HG02678 (cell line): ENCODE measurements around the gene KRTAP4-7.
"Not testable (repeated sequence)": the region's sequence is repeated elsewhere in the genome, so short reads cannot be mapped to it uniquely, and the experiment has no call there.

ENCODE experiments used
- ATAC-seq: cut with Tn5 transposase; IDR thresholded peaks from one replicate; pipeline ENCODE4 v1.9.1; 2021; ENCODE audit warnings: mild to moderate bottlenecking, moderate library complexity; ENCODE audit not compliant: unreplicated experiment

KRTAP4-7 gene

DNA sequence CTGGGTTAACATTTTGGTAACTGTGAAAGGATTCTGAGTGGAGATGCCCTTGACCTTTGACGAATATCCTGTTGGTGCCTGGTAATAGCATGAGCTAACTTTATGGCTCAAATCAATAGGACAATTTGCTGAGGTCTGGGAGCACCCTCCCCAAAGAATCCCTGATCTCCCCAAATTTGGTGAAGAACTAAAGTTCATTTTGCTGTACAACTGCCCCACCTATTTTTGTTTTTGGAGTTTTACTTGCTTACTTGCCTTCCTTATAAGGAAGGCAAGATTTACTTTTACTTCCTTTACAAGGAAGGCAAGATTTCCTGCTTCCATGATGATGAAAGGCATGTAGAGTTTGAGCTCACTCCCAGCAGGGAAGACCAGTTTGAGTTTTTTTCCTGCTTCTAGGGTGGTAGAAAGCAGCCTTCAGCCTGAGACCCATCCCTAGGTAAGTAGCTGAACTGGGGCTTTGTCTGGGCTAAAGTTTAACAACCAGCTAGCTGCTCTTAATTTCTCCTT, 24.0 kb downstream of the KRTAP4-7 start:
- no peak for ATAC-seq

DNA sequence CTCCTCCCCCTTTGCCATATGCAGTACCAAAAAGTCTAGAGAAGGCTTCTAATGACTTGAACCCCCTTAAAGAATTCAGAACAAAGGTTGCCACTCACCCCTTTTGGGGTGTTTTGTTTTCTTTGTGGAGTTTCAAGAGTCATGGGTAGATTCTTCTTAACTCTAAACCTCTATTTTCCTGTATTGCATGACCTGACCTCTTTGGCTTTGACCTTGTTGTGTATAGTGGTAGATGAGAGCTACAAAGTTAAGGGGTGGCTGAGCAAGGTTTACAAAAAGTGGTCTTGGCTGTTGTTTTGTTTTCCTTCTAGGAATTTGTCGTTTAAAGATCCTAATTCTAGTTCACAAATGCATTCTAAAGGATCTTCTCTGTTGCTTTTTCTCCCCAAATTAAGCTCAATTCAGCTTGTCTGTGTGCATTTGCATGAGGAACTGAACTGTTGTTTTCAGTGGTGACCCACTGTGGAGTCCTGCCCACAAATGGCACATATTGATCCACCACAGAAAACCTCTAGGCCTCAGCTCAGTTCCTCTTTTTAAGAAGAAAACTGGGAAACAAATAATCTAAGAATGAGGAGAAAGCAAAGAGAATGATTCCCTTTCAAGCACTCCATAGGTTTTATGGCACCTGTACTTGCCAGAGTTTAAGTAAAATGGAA, 24.9 kb downstream of the KRTAP4-7 start:
- ATAC-seq: not testable (repeated sequence)

DNA sequence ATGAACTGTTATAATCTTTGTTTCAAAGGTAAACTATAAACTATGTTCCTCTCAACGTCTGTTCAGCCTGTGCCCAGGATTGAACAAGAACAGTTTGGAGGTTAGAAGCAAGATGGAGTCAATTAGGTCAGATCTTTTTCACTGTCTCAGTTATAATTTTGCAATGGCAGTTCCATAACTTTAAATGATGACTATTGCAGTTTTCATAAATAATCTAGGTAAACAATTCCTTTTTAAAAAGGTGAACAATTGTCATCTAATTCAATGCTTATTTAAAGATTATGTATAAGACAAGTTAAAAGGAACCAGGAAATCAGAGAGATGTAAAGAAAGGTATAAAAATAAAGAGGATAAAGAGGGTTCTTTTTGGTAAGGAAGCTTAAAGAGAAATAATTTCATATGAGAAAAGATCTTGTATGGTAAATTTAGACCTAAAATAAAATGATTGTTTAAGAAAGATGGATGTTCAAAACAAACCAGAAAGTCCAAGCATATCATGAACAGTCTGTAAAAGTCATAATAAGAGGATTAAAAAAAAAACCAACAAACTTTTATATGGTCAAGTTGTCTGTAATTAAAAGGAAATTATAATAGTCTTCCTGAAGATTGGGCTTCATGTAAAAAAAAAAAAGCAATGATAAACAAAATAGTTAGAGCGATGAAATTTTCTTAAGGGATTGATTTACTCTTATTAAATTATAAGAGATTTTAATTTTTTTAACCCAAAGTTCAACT, 27.4 kb downstream of the KRTAP4-7 start:
- no peak for ATAC-seq

DNA sequence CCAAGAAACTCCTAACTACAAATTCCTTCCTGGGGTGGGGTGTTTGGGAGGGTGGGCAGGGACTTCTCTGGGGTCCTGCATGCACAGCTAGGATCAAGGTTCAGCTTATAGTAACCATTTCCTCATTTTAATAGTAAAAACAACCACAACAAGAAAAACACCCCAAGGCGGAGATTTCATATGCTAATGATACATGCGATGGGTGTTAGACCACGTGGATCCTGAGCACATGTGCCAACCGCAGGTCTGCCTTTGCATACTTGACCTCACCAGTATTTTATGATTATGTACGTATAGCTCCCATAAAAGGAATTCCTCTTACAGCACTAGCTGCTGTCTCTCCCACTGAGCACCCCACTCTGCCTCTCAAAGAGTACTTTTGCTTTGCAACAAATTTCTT, 32.3 kb downstream of the KRTAP4-7 start:
- no peak for ATAC-seq

DNA sequence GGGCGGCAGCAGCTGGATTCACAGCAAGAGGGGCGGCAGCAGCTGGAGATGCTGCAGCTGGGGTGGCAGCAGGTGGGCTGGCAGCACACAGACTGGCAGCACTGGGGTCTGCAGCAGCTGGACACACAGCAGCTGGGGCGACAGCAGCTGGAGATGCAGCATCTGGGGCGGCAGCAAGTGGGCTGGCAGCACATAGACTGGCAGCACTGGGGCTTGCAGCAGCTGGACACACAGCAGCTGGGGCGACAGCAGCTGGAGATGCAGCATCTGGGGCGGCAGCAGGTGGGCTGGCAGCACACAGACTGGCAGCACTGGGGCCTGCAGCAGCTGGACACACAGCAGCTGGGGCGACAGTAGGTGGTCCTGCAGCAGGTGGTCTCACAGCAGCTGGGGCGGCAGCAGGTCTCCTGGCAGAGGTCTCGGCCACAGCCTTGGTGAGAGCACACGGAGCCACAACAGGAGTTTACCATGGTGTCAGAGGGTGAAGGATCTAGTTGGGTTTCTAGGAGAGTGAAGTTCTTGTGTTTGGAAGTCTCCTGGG, 34.0 kb downstream of the KRTAP4-7 start, which contains the start of gene KRTAP4-11:
Gene KRTAP4-11 (minus strand): TSS at position 528 of the 541 bp plus-strand sequence. CDS start 58 bp downstream, at position 470.
- not testable (repeated sequence) for ATAC-seq

DNA sequence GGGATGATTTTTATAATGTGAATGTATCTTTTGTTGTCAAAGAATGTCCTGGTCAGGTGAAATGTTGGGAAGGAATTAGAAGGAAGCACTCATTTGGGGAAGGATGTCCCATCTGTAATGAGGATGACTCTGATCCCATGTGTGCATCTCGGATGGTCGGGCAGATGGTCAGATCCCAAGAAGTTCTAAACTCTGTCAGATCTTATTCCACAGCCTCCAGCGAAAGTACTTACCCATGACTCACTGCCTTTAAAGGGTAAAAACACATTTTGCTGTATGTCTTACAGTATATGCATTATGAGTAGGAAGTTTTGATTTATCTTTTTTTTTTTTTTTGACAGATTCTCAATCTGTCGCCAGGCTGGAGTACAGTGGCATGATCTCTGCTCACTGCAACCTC, 34.8 kb downstream of the KRTAP4-7 start:
- no peak for ATAC-seq

DNA sequence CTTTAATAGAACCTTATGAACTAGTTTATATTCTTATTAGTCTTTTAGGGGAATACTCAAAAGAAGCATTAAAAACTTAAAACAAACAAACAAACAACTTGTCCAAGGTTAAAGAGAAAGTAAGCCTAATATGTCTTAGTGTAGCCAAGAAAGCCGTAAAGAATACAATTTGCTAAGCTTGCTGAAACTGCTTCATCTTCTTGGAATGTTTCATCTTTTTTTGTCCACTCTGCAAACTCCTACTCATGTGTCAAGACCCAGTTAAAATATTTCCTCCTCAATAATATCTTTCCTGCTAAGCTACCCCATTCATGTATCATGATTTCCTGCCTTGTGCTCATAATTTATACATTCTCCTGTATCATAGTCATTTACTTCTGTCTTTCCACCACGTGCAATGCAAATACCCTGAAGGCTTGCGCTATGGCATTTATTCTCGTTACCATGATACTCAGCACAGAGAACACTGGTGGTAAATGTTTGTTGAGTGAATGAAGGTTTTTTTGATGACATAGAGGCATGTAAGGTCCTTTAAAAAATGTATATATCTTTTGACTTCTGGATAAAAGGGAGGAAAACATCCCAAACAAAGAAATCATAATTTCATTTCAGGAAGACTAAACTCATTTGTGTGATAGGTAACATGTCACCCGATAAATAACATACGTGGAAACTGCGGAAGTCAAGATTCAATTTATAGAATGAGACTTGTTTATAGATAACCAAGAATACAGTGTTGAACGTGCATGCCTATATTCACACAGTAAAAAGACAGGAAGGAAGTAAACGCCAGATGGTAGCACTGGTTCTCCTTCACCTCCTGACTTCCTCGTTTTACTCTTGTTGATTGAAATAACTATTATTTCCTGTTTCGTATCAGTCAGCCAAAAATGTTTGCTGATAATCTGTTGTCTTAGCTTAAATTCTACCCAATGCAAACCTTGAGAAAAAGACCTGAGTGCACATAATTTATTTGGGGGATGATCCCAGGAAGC, 36.0 kb downstream of the KRTAP4-7 start:
- ATAC-seq: not testable (repeated sequence)

DNA sequence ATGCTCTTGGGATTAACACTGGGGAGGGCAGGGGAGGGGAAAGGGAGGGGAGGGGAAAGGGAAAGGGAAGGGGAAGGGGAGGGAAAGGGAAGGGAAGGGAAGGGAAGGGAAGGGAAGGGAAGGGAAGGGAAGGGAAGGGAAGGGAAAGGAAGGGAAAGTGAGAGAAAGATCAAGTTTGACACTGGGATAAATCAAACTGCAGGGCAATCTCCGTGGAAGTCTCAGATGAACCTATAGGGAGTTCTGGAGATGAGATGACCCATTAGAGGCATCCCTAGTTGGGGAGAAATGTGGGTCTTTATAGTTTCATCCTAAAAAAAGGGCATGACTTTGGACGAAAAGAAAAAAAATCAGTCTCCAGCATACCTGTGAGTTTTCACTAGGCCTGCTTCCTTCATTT, 37.8 kb downstream of the KRTAP4-7 start:
- ATAC-seq: no peak

DNA sequence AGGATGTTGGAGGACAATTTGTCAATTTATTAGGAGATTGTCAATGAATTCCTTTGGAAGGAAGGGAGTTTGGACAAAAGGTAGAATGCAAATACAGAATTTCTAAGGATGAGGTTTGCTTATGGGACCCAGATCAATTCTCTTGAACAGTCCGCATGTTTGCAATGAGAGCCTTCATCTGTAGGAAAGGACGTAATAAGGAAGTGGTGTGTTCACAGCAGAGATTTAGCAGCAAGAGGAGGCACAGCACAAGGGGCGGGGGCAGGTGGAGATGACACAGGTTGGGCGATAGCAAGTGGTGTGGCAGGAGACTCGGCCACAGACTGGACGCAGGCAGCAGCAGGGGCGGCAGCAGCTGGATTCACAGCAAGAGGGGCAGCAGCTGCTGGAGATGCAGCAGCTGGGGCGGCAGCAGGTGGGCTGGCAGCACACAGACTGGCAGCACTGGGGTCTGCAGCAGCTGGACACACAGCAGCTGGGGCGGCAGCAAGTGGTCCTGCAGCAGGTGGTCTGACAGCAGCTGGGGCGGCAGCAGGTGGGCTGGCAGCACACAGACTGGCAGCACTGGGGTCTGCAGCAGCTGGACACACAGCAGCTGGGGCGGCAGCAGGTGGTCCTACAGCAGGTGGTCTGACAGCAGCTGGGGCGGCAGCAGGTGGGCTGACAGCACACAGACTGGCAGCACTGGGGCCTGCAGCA, 39.5 kb downstream of the KRTAP4-7 start:
- ATAC-seq: not testable (repeated sequence)

DNA sequence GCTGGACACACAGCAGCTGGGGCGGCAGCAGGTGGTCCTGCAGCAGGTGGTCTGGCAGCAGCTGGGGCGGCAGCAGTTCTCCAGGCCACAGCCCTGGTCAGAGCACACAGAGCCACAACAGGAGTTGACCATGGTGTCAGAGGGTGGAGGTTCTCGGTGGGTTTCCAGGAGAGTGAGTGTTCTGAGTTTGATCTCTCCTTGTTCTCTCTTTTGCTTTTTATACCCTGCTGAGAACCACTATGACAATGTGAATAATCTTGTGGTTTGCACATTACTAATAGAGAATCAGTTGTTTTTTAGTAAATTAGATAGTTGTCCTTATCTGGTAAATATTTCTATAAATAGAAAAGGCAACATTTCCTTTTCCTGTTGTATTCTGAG, 40.0 kb downstream of the KRTAP4-7 start, which contains the start of gene KRTAP4-12:
Gene KRTAP4-12 (minus strand): TSS at position 192 of the 381 bp plus-strand sequence. CDS start 60 bp downstream, at position 132.
- ATAC-seq: not testable (repeated sequence)

DNA sequence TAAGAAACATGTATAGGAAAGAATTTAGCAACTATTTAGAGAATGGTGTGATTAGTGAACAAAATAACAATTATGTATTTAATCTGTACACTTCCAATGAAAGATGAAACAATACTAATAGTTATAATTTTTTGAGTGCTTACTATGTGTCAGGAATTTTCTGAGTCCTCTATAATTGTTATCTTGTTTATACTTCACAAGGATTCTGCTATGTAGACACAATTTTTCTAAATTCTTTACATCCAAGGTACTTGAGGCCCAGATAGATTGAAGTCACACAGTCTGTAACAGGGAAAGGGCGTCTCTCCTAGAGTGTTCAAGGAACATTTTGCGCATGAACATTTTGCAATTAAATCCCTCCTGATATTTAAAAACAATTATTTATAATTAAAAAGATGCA, 41.1 kb downstream of the KRTAP4-7 start:
- ATAC-seq: no peak

DNA sequence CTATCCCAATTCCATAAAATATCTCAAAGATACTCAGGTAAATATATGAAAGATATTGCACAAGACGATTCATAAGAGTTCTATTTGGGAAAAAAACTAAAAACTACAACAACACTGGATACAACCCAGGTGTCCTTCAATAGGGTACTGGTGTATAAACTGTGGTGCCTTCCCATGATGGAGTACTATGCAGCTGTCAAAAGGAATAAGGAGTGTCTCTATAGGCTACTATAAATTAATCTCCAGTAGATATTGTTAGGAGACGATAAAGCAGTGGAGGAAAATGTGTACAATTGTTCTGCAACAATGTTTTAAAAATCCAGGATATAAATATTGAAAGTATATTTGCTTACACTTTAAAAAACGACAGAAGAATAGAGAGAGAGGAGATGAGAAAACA, 42.5 kb downstream of the KRTAP4-7 start:
- no peak for ATAC-seq

DNA sequence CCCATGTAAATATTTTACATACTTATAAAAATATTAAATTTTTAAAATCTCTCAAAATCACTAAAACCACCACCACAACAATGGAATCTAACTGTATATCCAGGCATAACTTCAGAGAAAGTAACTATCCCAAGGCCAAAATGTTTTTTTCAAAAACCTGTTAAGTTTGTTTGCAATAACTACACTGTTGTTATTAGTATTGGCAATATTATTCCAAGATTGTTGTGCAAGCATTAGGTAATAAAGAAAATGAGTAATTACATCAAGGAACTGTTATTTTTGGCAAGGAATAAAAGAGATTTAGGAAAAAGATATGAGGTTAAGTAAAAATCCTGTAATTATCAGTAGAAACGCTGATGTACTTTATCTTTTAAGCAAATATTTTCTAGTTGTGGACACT, 43.4 kb downstream of the KRTAP4-7 start:
- ATAC-seq: no peak

DNA sequence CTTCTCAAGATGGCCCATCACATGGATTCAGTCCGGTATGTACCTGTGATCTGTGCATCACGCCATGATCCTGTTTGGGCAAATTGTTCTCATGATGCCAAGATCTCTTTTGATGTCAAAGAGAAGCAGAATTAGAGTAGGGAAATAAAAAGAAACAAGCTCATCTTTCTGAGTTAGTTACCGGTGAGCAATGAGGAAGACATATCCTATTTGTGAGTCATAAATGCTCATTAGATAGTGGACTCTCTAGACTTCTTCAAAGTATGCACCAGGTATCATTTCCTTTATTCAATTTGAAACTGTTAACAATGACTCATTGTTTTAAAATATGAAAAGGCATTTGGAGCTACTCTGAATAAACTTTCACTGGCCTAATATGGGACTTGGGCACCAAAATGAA, 48.0 kb downstream of the KRTAP4-7 start:
- no peak for ATAC-seq

DNA sequence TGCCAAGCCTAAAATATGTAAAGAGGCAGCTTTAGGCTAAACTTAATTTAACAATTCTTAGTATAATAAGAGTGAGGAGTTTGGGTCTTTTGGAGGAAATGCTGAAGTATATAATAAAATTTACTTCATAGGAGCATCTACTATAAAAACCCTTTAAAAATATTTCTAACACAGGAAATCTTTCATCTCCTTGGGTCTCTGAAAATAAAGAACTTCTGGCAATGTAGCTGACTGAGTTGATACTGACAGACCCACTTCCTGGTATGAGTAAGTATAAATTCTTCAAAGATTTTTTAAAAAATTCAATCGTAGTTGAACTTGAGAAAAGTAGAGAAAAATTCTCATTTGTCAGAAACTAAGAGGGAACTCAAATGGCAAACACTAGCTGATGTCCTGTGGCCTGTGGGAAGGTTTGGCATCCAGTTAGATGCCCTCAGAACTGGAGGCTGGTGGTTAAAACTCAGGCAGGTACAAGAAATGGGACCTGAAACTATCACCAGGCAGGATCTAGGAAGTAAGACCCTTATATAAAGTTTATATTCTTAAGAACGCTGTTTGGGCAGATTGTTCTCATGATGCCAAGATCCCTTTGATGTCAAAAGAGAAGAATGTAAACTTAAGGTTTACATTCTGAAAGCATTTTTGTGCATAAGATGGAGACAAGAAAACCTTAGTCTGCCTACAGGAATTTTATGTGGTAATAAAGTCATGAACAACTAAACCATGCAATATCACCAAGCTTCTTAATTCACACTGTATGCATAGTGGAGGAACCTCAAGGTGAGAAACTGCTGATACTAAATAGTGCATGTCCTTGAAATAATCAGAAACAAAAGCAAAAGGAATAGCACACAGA, 50.2 kb downstream of the KRTAP4-7 start:
- no peak for ATAC-seq
